SK-N-SH (cell line): ENCODE data around the gene KCTD20. TPM values are rescaled to one million over a fixed set of nuclear protein-coding genes. Genes with fewer than 3 reads are reported as not detected.

ENCODE experiments used
- CTCF ChIA-PET: fragments of 300-600, 350-600 bp; formaldehyde crosslinking; extraction: SDS; loops from one replicate; lab custom pipeline; 2021; lab: Yijun Ruan, JAX
- POLR2A ChIA-PET: fragments of 350-600 bp; sonication (Branson Sonifier 250); formaldehyde crosslinking; extraction: SDS; loops from one replicate; lab custom pipeline; 2020; ENCODE audit warnings: antibody characterized with exemption, inconsistent platforms; lab: Yijun Ruan, JAX
- DNase-seq: peaks from one replicate; pipeline ENCODE4 v3.0.0; 2012
- H2AFZ ChIP-seq: fragments of 200-600 bp; sonication (generic); 2 replicates; pipeline ENCODE4 v1.8.1; 2016; ENCODE audit warnings: antibody characterized with exemption, mild to moderate bottlenecking, low read depth
- H3F3A ChIP-seq: fragments of 200-600 bp; sonication (generic); replicated peaks from 2 replicates; pipeline ENCODE3; 2016; ENCODE audit warnings: antibody characterized with exemption, mild to moderate bottlenecking; ENCODE audit not compliant: insufficient read depth
- H3K27ac ChIP-seq, 2 experiments: fragments of 200-500 bp in 1 of 2; fragments of 200-600 bp in 1 of 2; sonication (Bioruptor generic) in 1 of 2; sonication (generic), shearing (Covaris generic) in 1 of 2; 2 replicates each; pipeline versions ENCODE4 v1.5.1 to v1.6.1; 2014 to 2016; ENCODE audit warnings: low read depth in 2 of 2, inconsistent platforms in 1 of 2, low read length in 1 of 2, mild to moderate bottlenecking in 1 of 2, mixed read lengths in 1 of 2
- H3K27me3 ChIP-seq: fragments of 200-600 bp; sonication (generic), shearing (Covaris generic); 2 replicates; pipeline ENCODE4 v1.6.1; 2016; ENCODE audit warnings: mixed run types; ENCODE audit not compliant: insufficient read depth
- H3K36me3 ChIP-seq, 2 experiments: fragments of 200-500 bp in 1 of 2; fragments of 200-600 bp in 1 of 2; sonication (Bioruptor generic) in 1 of 2; sonication (generic) in 1 of 2; replicated peaks in 1 of 2; 2 replicates each; pipeline versions ENCODE3 to v1.5.1; 2014 to 2016; ENCODE audit warnings: low read length in 1 of 2, mild to moderate bottlenecking in 1 of 2; ENCODE audit not compliant: insufficient read depth in 2 of 2, control insufficient read depth in 1 of 2
- H3K4me1 ChIP-seq, 2 experiments: fragments of 200-500 bp in 1 of 2; fragments of 200-600 bp in 1 of 2; sonication (Bioruptor generic) in 1 of 2; sonication (generic), shearing (Covaris generic) in 1 of 2; 2 replicates each; pipeline versions ENCODE4 v1.5.1 to v1.6.1; 2014 to 2016; ENCODE audit warnings: low read depth in 1 of 2, low read length in 1 of 2, mixed run types in 1 of 2; ENCODE audit not compliant: insufficient read depth in 2 of 2, control insufficient read depth in 1 of 2
- H3K4me2 ChIP-seq: fragments of 200-600 bp; sonication (generic), shearing (Covaris generic); 2 replicates; pipeline ENCODE4 v1.6.1; 2017; ENCODE audit warnings: mixed run types
- H3K4me3 ChIP-seq, 2 experiments: fragments of 200-500 bp in 1 of 2; fragments of 200-600 bp in 1 of 2; sonication (Bioruptor generic) in 1 of 2; sonication (generic), shearing (Covaris generic) in 1 of 2; 2 replicates each; pipeline versions ENCODE4 v1.5.1 to v1.8.1; 2014 to 2016; ENCODE audit warnings: low read depth in 2 of 2, inconsistent platforms in 1 of 2, low read length in 1 of 2, mild to moderate bottlenecking in 1 of 2, mixed read lengths in 1 of 2, moderate library complexity in 1 of 2
- H3K79me2 ChIP-seq: fragments of 200-600 bp; sonication (generic); 2 replicates; pipeline ENCODE4 v1.8.1; 2017; ENCODE audit warnings: mild to moderate bottlenecking; ENCODE audit not compliant: insufficient read depth
- H3K9ac ChIP-seq: fragments of 200-600 bp; sonication (generic); 2 replicates; pipeline ENCODE4 v1.6.1; 2017; ENCODE audit warnings: mixed run types
- H3K9me2 ChIP-seq: fragments of 200-600 bp; sonication (generic); 2 replicates; pipeline ENCODE4 v1.6.1; 2017; ENCODE audit warnings: mixed run types
- H3K9me3 ChIP-seq: fragments of 200-600 bp; sonication (generic); 2 replicates; pipeline ENCODE4 v1.6.1; 2017; ENCODE audit warnings: mixed run types, mild to moderate bottlenecking, moderate library complexity
- H4K20me1 ChIP-seq: fragments of 200-600 bp; sonication (generic); 2 replicates; pipeline ENCODE4 v1.6.1; 2017; ENCODE audit warnings: mild to moderate bottlenecking, mixed run types; ENCODE audit not compliant: insufficient read depth
- CHD2 ChIP-seq: fragments of 150-350 bp; IDR thresholded peaks from 2 replicates; pipeline ENCODE4 v1.6.1; 2018; ENCODE audit warnings: low read length; ENCODE audit not compliant: partially characterized antibody
- GABPA ChIP-seq: IDR thresholded peaks from 2 replicates; pipeline ENCODE4 v1.4.0; 2012; ENCODE audit warnings: low read depth, mild to moderate bottlenecking
- GATA2 ChIP-seq: sonication (generic); formaldehyde crosslinking; IDR thresholded peaks from 2 replicates; pipeline ENCODE4 v1.5.0; 2020; ENCODE audit warnings: mild to moderate bottlenecking, missing genetic modification reagents
- IRF3 ChIP-seq: fragments of 150-350 bp; IDR thresholded peaks from 2 replicates; pipeline ENCODE4 v1.6.1; 2016; ENCODE audit warnings: mild to moderate bottlenecking, low read depth, low read length
- JUND ChIP-seq: IDR thresholded peaks from 2 replicates; pipeline ENCODE4 v1.4.0; 2012
- MAX ChIP-seq: IDR thresholded peaks from 2 replicates; pipeline ENCODE4 v1.4.0; 2012; ENCODE audit warnings: low read depth
- MEF2A ChIP-seq: IDR thresholded peaks from 2 replicates; pipeline ENCODE4 v1.4.0; 2012; ENCODE audit warnings: low read depth, borderline replicate concordance
- NFIC ChIP-seq: IDR thresholded peaks from 2 replicates; pipeline ENCODE4 v1.4.0; 2012; ENCODE audit warnings: borderline replicate concordance
- RAD21 ChIP-seq: IDR thresholded peaks from 2 replicates; pipeline ENCODE4 v1.6.1; 2012; ENCODE audit warnings: mild to moderate bottlenecking, low read length
- RCOR1 ChIP-seq: fragments of 150-350 bp; IDR thresholded peaks from 2 replicates; pipeline ENCODE4 v1.6.1; 2017; ENCODE audit warnings: antibody characterized with exemption, low read length
- WGBS: methylation state at CpG from one replicate; pipeline ENCODE4 v1.1.6; 2017; ENCODE audit warnings: low lambda C conversion rate; 5-methylcytosine and 5-hydroxymethylcytosine counted together
- polyA plus RNA-seq, 3 experiments: library from polyadenylated mRNA; depleted of rRNA; stranded (reverse); fragments of >200 nt; gene quantifications; 2 replicates each; pipeline ENCODE4 v1.2.3, GENCODE V29; 2012

The KCTD20 gene
- polyA plus RNA-seq, 1 of the 3 experiments (the other 2 are of a cell fraction): 29.0 TPM

GRCh38 chr6:36418558-36418957, 24.2 kb upstream of the KCTD20 start:
- ChIA-PET POLR2A (no interaction called here), CTCF (interaction anchor here (1.0 kb wide), 1 partner anchor 25 kb away, joined by 4 read pairs; the partner anchor contains the start of genes KCTD20 and PXT1)
- no peak overlapping the region for H3K4me3 ChIP-seq
- H3K4me1 ChIP-seq: peaks cover 0 to 6% of the 10 kb centered on the region in 2 experiments; a peak in 1 of 4 replicates
- H2AFZ ChIP-seq: no peak overlapping the region
- no peaks in the 10 kb centered on the region for H3K27me3 ChIP-seq
- no peaks in the 10 kb centered on the region for H4K20me1 ChIP-seq
- no peaks in the 10 kb centered on the region for H3K9me2 ChIP-seq
- no peak overlapping the region for H3K9ac ChIP-seq
- no peak overlapping the region for H3K27ac ChIP-seq
- 38% methylated on average over 3 of the region's 3 CpGs for WGBS
- H3K36me3 ChIP-seq: no peaks in the 10 kb centered on the region
- H3K9me3 ChIP-seq: no peaks in the 10 kb centered on the region
- H3K4me2 ChIP-seq: no peak overlapping the region
- TF ChIP-seq MAX (no peak), IRF3 (no peak), RCOR1 (no peak), JUND (no peak), GABPA (no peak), RAD21 (no peak), GATA2 (CRISPR knock-in tag) (no peak), MEF2A (no peak)
- no peak for DNase-seq
- no peaks in the 10 kb centered on the region for H3K79me2 ChIP-seq
- H3F3A ChIP-seq: no peaks in the 10 kb centered on the region

GRCh38 chr6:36419310-36419709, 23.5 kb upstream of the KCTD20 start:
- no peak overlapping the region for H3K4me3 ChIP-seq
- H3K36me3 ChIP-seq: no peaks in the 10 kb centered on the region
- H3K4me2 ChIP-seq: no peak overlapping the region
- ChIA-PET POLR2A (no interaction called here), CTCF (interaction anchor here (0.9 kb wide), 1 partner anchor 9 kb away, joined by 4 read pairs; no protein-coding TSS in a partner anchor)
- H3K9me2 ChIP-seq: no peaks in the 10 kb centered on the region
- H4K20me1 ChIP-seq: no peaks in the 10 kb centered on the region
- H3K79me2 ChIP-seq: no peaks in the 10 kb centered on the region
- no peak overlapping the region for H3K9ac ChIP-seq
- TF ChIP-seq MEF2A (no peak), MAX (no peak), RAD21 (no peak), NFIC (no peak)
- no peaks in the 10 kb centered on the region for H3K27me3 ChIP-seq
- H3K27ac ChIP-seq: no peak overlapping the region
- 86% methylated on average over 1 of the region's 1 CpG for WGBS
- H2AFZ ChIP-seq: no peak overlapping the region
- H3F3A ChIP-seq: no peaks in the 10 kb centered on the region
- peaks cover 0 to 9% of the 10 kb centered on the region in 2 experiments; a peak in 1 of 4 replicates for H3K4me1 ChIP-seq
- no peak for DNase-seq
- H3K9me3 ChIP-seq: no peaks in the 10 kb centered on the region

- Histone ChIP-seq H3K27ac (peak overlapping the region; percentile 61 to 74), H3K27me3 (no peaks in the 10 kb centered on the region), H3K36me3 (no peaks in the 10 kb centered on the region), H3F3A (peaks cover 1% of the 10 kb centered on the region), H2AFZ (peak overlapping the region; percentile 82), H3K9ac (peak overlapping the region; percentile 59), H3K4me3 (peak overlapping the region; percentile 62 to 63), H3K9me2 (no peaks in the 10 kb centered on the region), H3K9me3 (no peaks in the 10 kb centered on the region), H3K4me2 (peak overlapping the region; percentile 76), H3K79me2 (no peaks in the 10 kb centered on the region), H3K4me1 (peaks cover 0 to 9% of the 10 kb centered on the region in 2 experiments; a peak in 1 of 4 replicates), H4K20me1 (no peaks in the 10 kb centered on the region)
- TF ChIP-seq CHD2: no peak
- ChIA-PET POLR2A (interaction anchor here (0.9 to 1.1 kb wide), 3 partner anchors 22 to 175 kb away, joined by 3 read pairs; no protein-coding TSS in a partner anchor), CTCF (interaction anchor here (0.6 to 2.0 kb wide), 11 partner anchors 17 to 338 kb away, joined by 3 to 11 read pairs (median 4); partner anchors contain the start of genes KCTD20, PXT1 and SRSF3)
- 26% methylated on average over 4 of the region's 4 CpGs for WGBS
- DNase-seq: peak; percentile 33
These were observed 20.1 kb upstream of the KCTD20 start for GRCh38 chr6:36422714-36423100.
